RWPE2 (cell line): ENCODE data around the gene DARS2.
"Not testable (repeated sequence)": the region's sequence is repeated elsewhere in the genome, so short reads cannot be mapped to it uniquely, and the experiment has no call there.

Experiments used
- ATAC-seq: fragments of 200-7000 bp; cut with Tn5 transposase; 3 replicates; pipeline ENCODE4 v1.9.1; 2021; ENCODE audit warnings: low read depth
- DNase-seq: peaks from one replicate; pipeline ENCODE4 v3.0.0-alpha.2; 2020; ENCODE audit warnings: low spot score
- H3K27ac ChIP-seq: fragments of 450-650 bp; 2 replicates; pipeline ENCODE4 v1.5.1; 2017; ENCODE audit warnings: mild to moderate bottlenecking; ENCODE audit not compliant: poor library complexity, severe bottlenecking
- H3K27me3 ChIP-seq: fragments of 250-450 bp; sonication (Bioruptor Pico); 2 replicates; pipeline ENCODE4 v1.5.1; 2021; ENCODE audit warnings: mild to moderate bottlenecking, moderate library complexity; ENCODE audit not compliant: insufficient read depth, poor library complexity, severe bottlenecking
- H3K36me3 ChIP-seq: fragments of 250-450 bp; sonication (Bioruptor Pico); 2 replicates; pipeline ENCODE4 v1.5.1; 2020; ENCODE audit warnings: low read depth, mild to moderate bottlenecking, moderate library complexity
- H3K4me1 ChIP-seq: fragments of 250-450 bp; sonication (Bioruptor Pico); 2 replicates; pipeline ENCODE4 v1.5.1; 2021; ENCODE audit warnings: mild to moderate bottlenecking, moderate library complexity; ENCODE audit not compliant: insufficient read depth, poor library complexity, severe bottlenecking
- H3K4me3 ChIP-seq: fragments of 250-450 bp; sonication (Bioruptor Pico); 2 replicates; pipeline ENCODE4 v1.5.1; 2021; ENCODE audit warnings: mild to moderate bottlenecking, moderate library complexity; ENCODE audit not compliant: severe bottlenecking
- H3K9me3 ChIP-seq: fragments of 250-450 bp; sonication (Bioruptor Pico); 2 replicates; pipeline ENCODE4 v1.5.1; 2021; ENCODE audit warnings: mild to moderate bottlenecking, moderate library complexity; ENCODE audit not compliant: severe bottlenecking
- CTCF ChIP-seq: fragments of 450-650 bp; IDR thresholded peaks from one replicate; pipeline ENCODE4 v1.5.1; 2017; ENCODE audit warnings: mild to moderate bottlenecking, moderate library complexity; ENCODE audit not compliant: poor library complexity, severe bottlenecking

DARS2 gene

GRCh38 chr1:173853074-173853473 lies 28.6 kb downstream of the DARS2 start:
- peak overlapping the region; percentile 20 for H3K27ac ChIP-seq
- no peak for TF ChIP-seq CTCF
- H3K4me3 ChIP-seq = no peak overlapping the region
- H3K36me3 ChIP-seq = peaks cover 86% of the 10 kb centered on the region
- peaks cover 7% of the 10 kb centered on the region for H3K4me1 ChIP-seq
- ATAC-seq (peak; percentile 53), DNase-seq (no peak)
- no peaks in the 10 kb centered on the region for H3K9me3 ChIP-seq
- no peaks in the 10 kb centered on the region for H3K27me3 ChIP-seq

GRCh38 chr1:173856014-173856413 lies 31.5 kb downstream of the DARS2 start:
- no peak overlapping the region for H3K4me3 ChIP-seq
- H3K27me3 ChIP-seq = no peaks in the 10 kb centered on the region
- no peak for DNase-seq
- H3K4me1 ChIP-seq = peaks cover 7% of the 10 kb centered on the region
- no peak overlapping the region for H3K27ac ChIP-seq
- H3K9me3 ChIP-seq = no peaks in the 10 kb centered on the region
- no peak for ATAC-seq
- peaks cover 91% of the 10 kb centered on the region for H3K36me3 ChIP-seq
- no peak for TF ChIP-seq CTCF

- H3K27ac ChIP-seq = no peak overlapping the region
- H3K4me3 ChIP-seq = no peak overlapping the region
- H3K9me3 ChIP-seq = no peaks in the 10 kb centered on the region
- H3K27me3 ChIP-seq = no peaks in the 10 kb centered on the region
- no peak for TF ChIP-seq CTCF
- ATAC-seq (no peak), DNase-seq (no peak)
- peaks cover 7% of the 10 kb centered on the region for H3K4me1 ChIP-seq
- peaks cover 83% of the 10 kb centered on the region for H3K36me3 ChIP-seq
These were observed 32.4 kb downstream of the DARS2 start for GRCh38 chr1:173856903-173857302.

GRCh38 chr1:173857363-173857917 lies 33.0 kb downstream of the DARS2 start:
- no peaks in the 10 kb centered on the region for H3K27me3 ChIP-seq
- peaks cover 78% of the 10 kb centered on the region for H3K36me3 ChIP-seq
- TF ChIP-seq CTCF = no peak
- peaks cover 7% of the 10 kb centered on the region for H3K4me1 ChIP-seq
- no peak overlapping the region for H3K27ac ChIP-seq
- no peak overlapping the region for H3K4me3 ChIP-seq
- ATAC-seq = no peak
- H3K9me3 ChIP-seq = no peaks in the 10 kb centered on the region
- DNase-seq = no peak

- peaks cover 77% of the 10 kb centered on the region for H3K36me3 ChIP-seq
These were observed 35.1 kb downstream of the DARS2 start for GRCh38 chr1:173859547-173859946.

More at GRCh38 chr1:173859547-173859946, 35.1 kb downstream of the DARS2 start:
- H3K9me3 ChIP-seq, H3K4me1 ChIP-seq, ATAC-seq, DNase-seq, H3K27me3 ChIP-seq, H3K4me3 ChIP-seq, H3K27ac ChIP-seq: not testable (repeated sequence)
